NCI-H2107 treated with DMSO at 0.1 percent for 48 hours (cell line): ENCODE measurements around the gene MYL11.

ENCODE experiments used
- DNase-seq: peaks from one replicate; lab custom pipeline; 2025; ENCODE audit not compliant: unreplicated experiment; lab: John Stamatoyannopoulos, UW

MYL11 gene

GRCh38 chr16:30369938-30370455 is 4.6 kb upstream of the MYL11 start:
- DNase-seq, result no peak

- DNase-seq, result peak; percentile 100
Measured at GRCh38 chr16:30370456-30371247, 4.0 kb upstream of the MYL11 start, which contains the start of gene TBC1D10B. TSS of gene TBC1D10B (minus strand) at chr16:30370494. CDS start at chr16:30370183, 311 bp downstream.

- DNase-seq, result no peak
Measured at GRCh38 chr16:30371248-30371816, 3.3 kb upstream of the MYL11 start.

GRCh38 chr16:30372038-30372712 is 2.4 kb upstream of the MYL11 start:
- DNase-seq, result no peak

- no peak for DNase-seq
Measured at GRCh38 chr16:30372725-30373124, 1.9 kb upstream of the MYL11 start.

GRCh38 chr16:30375864-30376263 is 1.3 kb downstream of the MYL11 start:
- no peak for DNase-seq

GRCh38 chr16:30376461-30376902 is 1.9 kb downstream of the MYL11 start:
- DNase-seq, result no peak

- DNase-seq, result no peak
Measured at GRCh38 chr16:30377050-30377811, 2.6 kb downstream of the MYL11 start.

- DNase-seq, result peak; percentile 73
Measured at GRCh38 chr16:30377812-30378235, 3.2 kb downstream of the MYL11 start.

GRCh38 chr16:30378236-30379157 is 3.9 kb downstream of the MYL11 start:
- peak; percentile 73 for DNase-seq

- DNase-seq, result no peak
Measured at GRCh38 chr16:30379158-30379783, 4.7 kb downstream of the MYL11 start.

GRCh38 chr16:30380072-30380802 is 5.6 kb downstream of the MYL11 start:
- no peak for DNase-seq

- DNase-seq, result no peak
Measured at GRCh38 chr16:30380803-30381208, 6.2 kb downstream of the MYL11 start.

GRCh38 chr16:30381291-30382041 is 6.9 kb downstream of the MYL11 start:
- no peak for DNase-seq

GRCh38 chr16:30382111-30382881 is 7.7 kb downstream of the MYL11 start, which contains the start of gene SEPTIN1:
TSS of gene SEPTIN1 (minus strand) at chr16:30382561. CDS start at chr16:30382542, 19 bp downstream.
- DNase-seq, result no peak

GRCh38 chr16:30383521-30383920 is 8.9 kb downstream of the MYL11 start:
- DNase-seq, result no peak

- DNase-seq, result no peak
Measured at GRCh38 chr16:30394592-30395154, 20.1 kb downstream of the MYL11 start.
